Ishikawa (cell line): ENCODE data around the gene HUS1.

Experiments used
- CEBPB ChIP-seq: IDR thresholded peaks from 2 replicates; pipeline ENCODE4 v1.6.1; 2012
- CREB1 ChIP-seq: IDR thresholded peaks from 2 replicates; pipeline ENCODE4 v1.6.1; 2012; ENCODE audit warnings: low read depth
- EGR1 ChIP-seq: IDR thresholded peaks from 2 replicates; pipeline ENCODE4 v1.6.1; 2012
- EP300 ChIP-seq: IDR thresholded peaks from 2 replicates; pipeline ENCODE4 v1.6.1; 2012; ENCODE audit warnings: borderline replicate concordance
- FOXM1 ChIP-seq: IDR thresholded peaks from 2 replicates; pipeline ENCODE4 v1.6.1; 2012; ENCODE audit warnings: low read depth, borderline replicate concordance
- NFIC ChIP-seq: IDR thresholded peaks from 2 replicates; pipeline ENCODE4 v1.6.1; 2012
- RAD21 ChIP-seq: IDR thresholded peaks from 2 replicates; pipeline ENCODE4 v1.6.1; 2012; ENCODE audit warnings: low read depth
- REST ChIP-seq: IDR thresholded peaks from 2 replicates; pipeline ENCODE4 v1.6.1; 2012; ENCODE audit warnings: low read depth, mild to moderate bottlenecking
- TAF1 ChIP-seq: IDR thresholded peaks from 2 replicates; pipeline ENCODE4 v1.6.1; 2012; ENCODE audit warnings: low read depth, mild to moderate bottlenecking
- TCF12 ChIP-seq: IDR thresholded peaks from 2 replicates; pipeline ENCODE4 v1.6.1; 2012; ENCODE audit warnings: low read depth
- TEAD4 ChIP-seq: IDR thresholded peaks from 2 replicates; pipeline ENCODE4 v1.6.1; 2012
- YY1 ChIP-seq: IDR thresholded peaks from 2 replicates; pipeline ENCODE4 v1.6.1; 2012; ENCODE audit warnings: low read depth
- ZBTB7A ChIP-seq: IDR thresholded peaks from 2 replicates; pipeline ENCODE4 v1.6.1; 2012; ENCODE audit warnings: low read depth
- TF ChIP-seq, protein P1 (sequence below): IDR thresholded peaks from 2 replicates; pipeline ENCODE4 v1.6.1; 2012
- TF ChIP-seq, protein P2 (sequence below): IDR thresholded peaks from 2 replicates; pipeline ENCODE4 v1.6.1; 2012

Gene HUS1

GRCh38 chr7:48006866-48007265 is 27.5 kb upstream of the HUS1 start:
- TF ChIP-seq, protein P1, sequence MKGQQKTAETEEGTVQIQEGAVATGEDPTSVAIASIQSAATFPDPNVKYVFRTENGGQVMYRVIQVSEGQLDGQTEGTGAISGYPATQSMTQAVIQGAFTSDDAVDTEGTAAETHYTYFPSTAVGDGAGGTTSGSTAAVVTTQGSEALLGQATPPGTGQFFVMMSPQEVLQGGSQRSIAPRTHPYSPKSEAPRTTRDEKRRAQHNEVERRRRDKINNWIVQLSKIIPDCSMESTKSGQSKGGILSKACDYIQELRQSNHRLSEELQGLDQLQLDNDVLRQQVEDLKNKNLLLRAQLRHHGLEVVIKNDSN: no peak
- no peak for TF ChIP-seq EP300
- TF ChIP-seq YY1: no peak
- no peak for TF ChIP-seq REST
- TF ChIP-seq EGR1: no peak
- TF ChIP-seq CREB1: no peak
- no peak for TF ChIP-seq RAD21
- no peak for TF ChIP-seq FOXM1
- TF ChIP-seq TEAD4: no peak

GRCh38 chr7:48004638-48005037 is 25.2 kb upstream of the HUS1 start:
- TF ChIP-seq, protein P2, sequence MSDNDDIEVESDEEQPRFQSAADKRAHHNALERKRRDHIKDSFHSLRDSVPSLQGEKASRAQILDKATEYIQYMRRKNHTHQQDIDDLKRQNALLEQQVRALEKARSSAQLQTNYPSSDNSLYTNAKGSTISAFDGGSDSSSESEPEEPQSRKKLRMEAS: no peak
- no peak for TF ChIP-seq NFIC
- TF ChIP-seq, protein P1: no peak
- no peak for TF ChIP-seq RAD21
- TF ChIP-seq EGR1: no peak
- TF ChIP-seq TAF1: no peak
- no peak for TF ChIP-seq CREB1
- TF ChIP-seq FOXM1: no peak
- TF ChIP-seq YY1: no peak
- TF ChIP-seq CEBPB: no peak
- TF ChIP-seq EP300: no peak
- TF ChIP-seq TEAD4: no peak
- TF ChIP-seq TCF12: no peak
- TF ChIP-seq REST: no peak
- TF ChIP-seq ZBTB7A: no peak

DNA sequence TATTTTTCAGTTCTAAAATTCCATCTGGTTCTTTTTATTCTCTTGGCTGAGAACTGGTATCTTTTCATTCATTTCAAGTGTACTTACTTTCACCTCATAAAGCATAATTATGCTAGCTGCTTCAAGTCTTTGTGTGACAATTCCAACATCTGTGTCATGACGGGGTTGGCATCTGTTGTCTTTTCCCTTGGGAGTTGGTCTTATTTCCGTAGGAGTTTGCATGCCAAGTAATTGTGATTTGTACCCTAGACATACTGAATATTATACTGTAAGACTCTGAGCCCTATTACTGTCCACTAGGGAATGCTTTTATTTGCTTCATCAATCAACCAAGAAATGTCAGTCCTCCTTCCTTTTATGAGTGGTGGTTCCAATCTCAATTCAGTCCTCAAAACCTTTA is 24.6 kb upstream of the HUS1 start:
- TF ChIP-seq ZBTB7A: no peak
- TF ChIP-seq NFIC: no peak
- TF ChIP-seq EP300: no peak
- no peak for TF ChIP-seq TAF1
- no peak for TF ChIP-seq TEAD4
- TF ChIP-seq, protein P2: no peak
- no peak for TF ChIP-seq REST
- no peak for TF ChIP-seq RAD21
- no peak for TF ChIP-seq TCF12
- TF ChIP-seq EGR1: no peak
- no peak for TF ChIP-seq FOXM1
- TF ChIP-seq YY1: no peak
- TF ChIP-seq CREB1: no peak
- TF ChIP-seq, protein P1: no peak
- TF ChIP-seq CEBPB: no peak

GRCh38 chr7:47999413-47999812 is 20.0 kb upstream of the HUS1 start:
- no peak for TF ChIP-seq NFIC
- no peak for TF ChIP-seq REST
- no peak for TF ChIP-seq YY1
- TF ChIP-seq CREB1: no peak
- no peak for TF ChIP-seq EP300
- no peak for TF ChIP-seq RAD21
- no peak for TF ChIP-seq TEAD4
- TF ChIP-seq EGR1: no peak
- no peak for TF ChIP-seq CEBPB
- no peak for TF ChIP-seq TCF12
- TF ChIP-seq, protein P1: no peak
- no peak for TF ChIP-seq ZBTB7A
- TF ChIP-seq, protein P2: no peak
- no peak for TF ChIP-seq FOXM1
- TF ChIP-seq TAF1: no peak
